ENCODE measurements around the gene MED17.

- TF ChIP-seq CTCF (IDR thresholded peaks at IDR 0.05): no peak
- no peak for TF ChIP-seq POLR2A (IDR thresholded peaks at IDR 0.05)
- no peak for TF ChIP-seq EP300 (IDR thresholded peaks at IDR 0.05)
Observed at GRCh38 chr11:93849751-93850593, 65.9 kb downstream of the MED17 start.
